ENCODE data around the gene TRERF1. TPM values are rescaled to one million over a fixed set of nuclear protein-coding genes. Genes with fewer than 3 reads are reported as not detected.

The TRERF1 gene
- total RNA-seq, 1 donor from 2014 or later: 3.8 TPM

DNA sequence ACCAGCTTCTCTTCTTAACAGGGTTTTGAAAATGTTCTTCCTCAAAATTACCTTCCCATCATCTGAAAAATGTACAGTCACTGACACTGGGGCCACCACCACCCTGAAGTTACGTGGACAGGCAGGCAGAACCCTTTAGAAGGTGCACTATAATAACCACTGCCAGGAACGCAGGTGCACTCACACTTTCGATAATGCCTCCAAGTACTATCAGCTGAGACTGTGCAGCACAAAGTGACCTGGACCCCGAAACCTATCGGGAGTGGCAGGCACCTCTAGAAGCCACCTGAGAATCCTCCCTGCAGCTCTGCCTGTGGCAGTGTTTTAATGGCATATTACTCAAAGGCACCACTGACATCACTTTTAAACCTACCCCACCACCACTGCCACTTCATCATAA lies 66.4 kb downstream of the TRERF1 start:
- Histone ChIP-seq H3K27me3 (no peaks in the 10 kb centered on the region), H3K4me1 (no peaks in the 10 kb centered on the region), H3K27ac (no peak overlapping the region), H3K36me3 (no peaks in the 10 kb centered on the region), H3K9me3 (no peaks in the 10 kb centered on the region), H3K4me3 (no peak overlapping the region)
- intact Hi-C loops (cut with DNase I): no loop called here
- TF ChIP-seq, protein P1, sequence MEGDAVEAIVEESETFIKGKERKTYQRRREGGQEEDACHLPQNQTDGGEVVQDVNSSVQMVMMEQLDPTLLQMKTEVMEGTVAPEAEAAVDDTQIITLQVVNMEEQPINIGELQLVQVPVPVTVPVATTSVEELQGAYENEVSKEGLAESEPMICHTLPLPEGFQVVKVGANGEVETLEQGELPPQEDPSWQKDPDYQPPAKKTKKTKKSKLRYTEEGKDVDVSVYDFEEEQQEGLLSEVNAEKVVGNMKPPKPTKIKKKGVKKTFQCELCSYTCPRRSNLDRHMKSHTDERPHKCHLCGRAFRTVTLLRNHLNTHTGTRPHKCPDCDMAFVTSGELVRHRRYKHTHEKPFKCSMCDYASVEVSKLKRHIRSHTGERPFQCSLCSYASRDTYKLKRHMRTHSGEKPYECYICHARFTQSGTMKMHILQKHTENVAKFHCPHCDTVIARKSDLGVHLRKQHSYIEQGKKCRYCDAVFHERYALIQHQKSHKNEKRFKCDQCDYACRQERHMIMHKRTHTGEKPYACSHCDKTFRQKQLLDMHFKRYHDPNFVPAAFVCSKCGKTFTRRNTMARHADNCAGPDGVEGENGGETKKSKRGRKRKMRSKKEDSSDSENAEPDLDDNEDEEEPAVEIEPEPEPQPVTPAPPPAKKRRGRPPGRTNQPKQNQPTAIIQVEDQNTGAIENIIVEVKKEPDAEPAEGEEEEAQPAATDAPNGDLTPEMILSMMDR (IDR thresholded peaks at IDR 0.05): no peak
- DNase-seq (no peak), ATAC-seq (no peak)

DNA sequence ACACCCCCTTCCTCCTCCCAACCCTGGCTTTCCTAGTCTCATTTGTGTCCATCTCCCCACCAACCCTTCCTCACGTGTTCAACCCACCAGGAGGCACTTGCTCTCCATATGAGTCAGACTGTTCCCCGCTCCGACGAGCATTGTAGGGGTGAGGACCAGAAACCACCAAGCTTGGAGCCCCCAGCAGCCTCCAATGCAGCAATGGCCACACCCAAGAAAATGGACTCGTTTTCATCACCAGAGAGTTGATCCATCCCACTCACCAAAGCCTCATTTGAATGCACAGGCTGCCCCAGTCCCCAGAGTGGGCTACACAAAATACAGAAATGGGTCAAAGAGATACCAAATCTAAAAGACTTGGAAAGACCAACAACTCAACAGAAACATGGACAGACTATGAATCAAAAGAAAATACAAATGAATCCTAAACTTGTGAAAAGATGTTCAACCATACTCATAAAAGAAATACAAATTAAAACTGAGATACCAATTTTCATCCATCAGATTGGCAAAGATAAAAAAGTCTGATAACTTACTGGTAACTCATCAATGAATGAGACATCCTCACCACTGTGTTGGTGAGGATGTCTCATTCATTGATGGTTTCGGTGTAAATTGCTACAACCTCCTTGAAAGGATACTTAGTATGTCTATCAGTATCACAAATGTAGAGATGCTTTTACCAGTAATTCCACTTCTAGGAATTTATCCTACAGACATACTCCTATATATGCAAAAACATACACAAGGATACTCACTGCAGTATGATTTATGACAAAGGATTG lies 68.1 kb downstream of the TRERF1 start:
- Histone ChIP-seq H3K27me3 (no peaks in the 10 kb centered on the region), H3K36me3 (no peaks in the 10 kb centered on the region), H3K9me3 (no peaks in the 10 kb centered on the region), H3K4me1 (no peaks in the 10 kb centered on the region), H3K4me3 (no peak overlapping the region), H3K27ac (no peak overlapping the region)
- ATAC-seq (no peak), DNase-seq (no peak)
- TF ChIP-seq, protein P1 (IDR thresholded peaks at IDR 0.05): no peak
- intact Hi-C loops (cut with DNase I): no loop called here

- DNase-seq: no peak
- TF ChIP-seq, protein P1 (IDR thresholded peaks at IDR 0.05): no peak
- no peak for ATAC-seq
- no peaks in the 10 kb centered on the region for H3K4me1 ChIP-seq
- no peaks in the 10 kb centered on the region for H3K27me3 ChIP-seq
- H3K36me3 ChIP-seq: no peaks in the 10 kb centered on the region
- H3K9me3 ChIP-seq: no peaks in the 10 kb centered on the region
- intact Hi-C loops (cut with DNase I): no loop called here
- no peak overlapping the region for H3K4me3 ChIP-seq
- no peak overlapping the region for H3K27ac ChIP-seq
Measured at GRCh38 chr6:42381850-42382249, 69.9 kb downstream of the TRERF1 start.

DNA sequence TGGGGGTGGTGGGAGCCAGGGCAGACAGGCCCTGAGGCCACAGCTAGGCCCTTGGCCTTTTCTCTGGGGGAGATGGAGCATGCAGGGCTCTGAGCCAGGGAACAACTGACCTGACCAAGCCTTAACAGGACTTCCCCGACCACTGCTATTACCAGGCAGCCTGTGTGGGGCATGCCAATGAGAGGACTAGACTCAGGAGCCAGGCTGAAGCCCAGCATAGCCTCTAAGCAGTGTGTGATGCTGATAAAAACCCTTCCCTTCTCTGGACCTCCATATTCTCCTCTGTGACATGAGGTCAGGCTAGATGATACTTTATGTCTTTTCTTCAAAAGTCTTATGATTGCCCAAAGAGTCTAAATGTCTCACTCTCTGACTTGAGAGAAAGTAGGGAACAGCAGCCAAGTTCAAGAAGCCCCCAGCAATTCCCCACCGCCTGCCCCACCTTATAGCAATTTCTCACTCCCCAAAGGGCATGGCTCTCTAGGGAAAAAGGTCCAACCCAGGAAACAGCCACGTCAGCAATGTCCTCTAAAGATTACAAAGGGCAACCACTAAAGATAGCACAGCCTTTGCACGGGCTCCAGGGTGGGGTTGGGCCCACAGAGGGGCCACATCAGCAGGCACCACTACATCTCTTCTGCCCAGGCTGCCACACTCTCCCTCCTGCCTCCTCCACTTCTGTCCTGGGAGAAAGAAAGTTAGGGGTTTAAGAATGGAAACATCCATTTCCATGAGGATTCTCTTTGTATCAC lies 71.3 kb downstream of the TRERF1 start:
- intact Hi-C loops (cut with DNase I): no loop called here
- ATAC-seq: no peak
- TF ChIP-seq, protein P1 (IDR thresholded peaks at IDR 0.05): no peak
- Histone ChIP-seq H3K36me3 (no peaks in the 10 kb centered on the region), H3K4me3 (no peak overlapping the region), H3K9me3 (no peaks in the 10 kb centered on the region), H3K27ac (no peak overlapping the region), H3K4me1 (no peaks in the 10 kb centered on the region), H3K27me3 (no peaks in the 10 kb centered on the region)
- no peak for DNase-seq

- Histone ChIP-seq H3K9me3 (no peaks in the 10 kb centered on the region), H3K36me3 (no peaks in the 10 kb centered on the region), H3K27me3 (no peaks in the 10 kb centered on the region), H3K4me3 (no peak overlapping the region), H3K4me1 (no peaks in the 10 kb centered on the region), H3K27ac (no peak overlapping the region)
- no peak for DNase-seq
- peak; percentile 59 for ATAC-seq
- intact Hi-C loops (cut with DNase I): no loop called here
- TF ChIP-seq, protein P1 (IDR thresholded peaks at IDR 0.05): no peak
Measured at GRCh38 chr6:42378536-42378935, 73.2 kb downstream of the TRERF1 start.

Data from upper lobe of right lung (tissue), 1 donor.